COLO668 (cell line): Measurements from ENCODE around the gene NUTM2B.
"Not testable (repeated sequence)": the region's sequence is repeated elsewhere in the genome, so short reads cannot be mapped to it uniquely, and the experiment has no call there.

ENCODE experiments used
- DNase-seq: peaks from one replicate; lab custom pipeline; 2025; ENCODE audit not compliant: unreplicated experiment; lab: John Stamatoyannopoulos, UW

The NUTM2B gene, protein sequence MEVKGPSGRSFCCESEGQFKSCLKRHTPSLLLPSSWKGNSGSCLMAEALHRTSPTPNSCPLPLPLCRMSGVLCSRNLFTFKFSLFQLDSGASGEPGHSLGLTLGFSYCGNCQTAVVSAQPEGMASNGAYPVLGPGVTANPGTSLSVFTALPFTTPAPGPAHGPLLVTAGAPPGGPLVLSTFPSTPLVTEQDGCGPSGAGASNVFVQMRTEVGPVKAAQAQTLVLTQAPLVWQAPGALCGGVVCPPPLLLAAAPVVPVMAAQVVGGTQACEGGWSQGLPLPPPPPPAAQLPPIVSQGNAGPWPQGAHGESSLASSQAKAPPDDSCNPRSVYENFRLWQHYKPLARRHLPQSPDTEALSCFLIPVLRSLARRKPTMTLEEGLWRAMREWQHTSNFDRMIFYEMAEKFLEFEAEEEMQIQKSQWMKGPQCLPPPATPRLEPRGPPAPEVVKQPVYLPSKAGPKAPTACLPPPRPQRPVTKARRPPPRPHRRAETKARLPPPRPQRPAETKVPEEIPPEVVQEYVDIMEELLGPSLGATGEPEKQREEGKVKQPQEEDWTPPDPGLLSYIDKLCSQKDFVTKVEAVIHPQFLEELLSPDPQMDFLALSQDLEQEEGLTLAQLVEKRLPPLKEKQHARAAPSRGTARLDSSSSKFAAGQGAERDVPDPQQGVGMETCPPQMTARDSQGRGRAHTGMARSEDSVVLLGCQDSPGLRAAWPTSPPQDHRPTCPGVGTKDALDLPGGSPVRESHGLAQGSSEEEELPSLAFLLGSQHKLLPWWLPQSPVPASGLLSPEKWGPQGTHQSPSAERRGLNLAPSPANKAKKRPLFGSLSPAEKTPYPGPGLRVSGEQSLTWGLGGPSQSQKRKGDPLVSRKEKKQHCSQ

DNA sequence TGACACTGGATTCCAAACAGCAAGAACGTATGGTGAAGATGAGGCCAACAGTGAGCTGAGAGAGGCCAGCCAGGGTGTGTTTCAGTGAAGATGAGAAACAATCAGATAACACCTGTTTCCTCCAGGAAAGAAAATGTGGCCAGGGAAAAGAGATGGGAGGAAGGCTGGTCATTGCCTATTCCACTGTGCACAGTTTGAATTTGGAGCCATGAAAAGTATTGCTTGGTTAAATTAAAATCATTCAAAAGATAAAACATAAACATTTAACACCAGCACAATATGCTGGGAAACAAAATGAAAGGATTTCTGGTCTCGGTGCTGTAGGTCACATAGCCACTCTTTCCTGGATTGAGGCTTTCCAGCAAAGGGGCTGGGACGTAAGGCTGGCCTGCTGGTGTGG, at the start of gene NUTM2B:
TSS of gene NUTM2B (plus strand) at position 301 of the 400 bp plus-strand sequence. CDS start 383 bp downstream, outside the sequence.
- DNase-seq: not testable (repeated sequence)

GRCh38 chr10:79663287-79663686, 39.7 kb upstream of the NUTM2B start:
- not testable (repeated sequence) for DNase-seq

- not testable (repeated sequence) for DNase-seq
These were observed 38.3 kb upstream of the NUTM2B start for GRCh38 chr10:79664686-79665085.

DNA sequence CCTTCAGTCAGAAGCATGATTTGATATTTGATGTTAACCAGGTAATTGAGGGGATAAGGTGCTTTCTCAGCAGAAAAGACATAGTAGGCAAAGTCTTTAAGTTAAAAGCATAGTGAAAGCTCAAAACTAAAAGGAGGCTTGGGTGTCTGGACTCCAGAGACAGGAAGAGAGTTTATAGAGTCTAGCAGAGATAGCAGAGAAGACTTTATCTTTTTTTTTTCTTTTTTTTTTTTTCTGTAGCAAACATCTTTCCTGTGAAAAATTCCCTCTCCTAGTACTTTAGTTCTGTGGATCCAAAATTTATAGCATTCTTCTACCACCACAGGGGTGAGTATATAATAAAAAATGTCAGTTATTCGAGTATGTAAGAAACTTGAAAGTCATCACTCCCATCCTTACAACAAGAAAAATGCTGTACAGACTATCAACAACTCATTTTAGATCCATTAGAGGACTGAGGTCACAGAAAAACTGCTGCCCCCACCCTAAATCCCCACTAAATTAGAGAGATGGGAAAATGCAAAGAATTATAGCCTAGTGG, 33.7 kb upstream of the NUTM2B start:
- not testable (repeated sequence) for DNase-seq

- DNase-seq: not testable (repeated sequence)
These were observed 28.1 kb upstream of the NUTM2B start for GRCh38 chr10:79674878-79675277.

GRCh38 chr10:79683026-79683883, 19.8 kb upstream of the NUTM2B start:
- not testable (repeated sequence) for DNase-seq

DNA sequence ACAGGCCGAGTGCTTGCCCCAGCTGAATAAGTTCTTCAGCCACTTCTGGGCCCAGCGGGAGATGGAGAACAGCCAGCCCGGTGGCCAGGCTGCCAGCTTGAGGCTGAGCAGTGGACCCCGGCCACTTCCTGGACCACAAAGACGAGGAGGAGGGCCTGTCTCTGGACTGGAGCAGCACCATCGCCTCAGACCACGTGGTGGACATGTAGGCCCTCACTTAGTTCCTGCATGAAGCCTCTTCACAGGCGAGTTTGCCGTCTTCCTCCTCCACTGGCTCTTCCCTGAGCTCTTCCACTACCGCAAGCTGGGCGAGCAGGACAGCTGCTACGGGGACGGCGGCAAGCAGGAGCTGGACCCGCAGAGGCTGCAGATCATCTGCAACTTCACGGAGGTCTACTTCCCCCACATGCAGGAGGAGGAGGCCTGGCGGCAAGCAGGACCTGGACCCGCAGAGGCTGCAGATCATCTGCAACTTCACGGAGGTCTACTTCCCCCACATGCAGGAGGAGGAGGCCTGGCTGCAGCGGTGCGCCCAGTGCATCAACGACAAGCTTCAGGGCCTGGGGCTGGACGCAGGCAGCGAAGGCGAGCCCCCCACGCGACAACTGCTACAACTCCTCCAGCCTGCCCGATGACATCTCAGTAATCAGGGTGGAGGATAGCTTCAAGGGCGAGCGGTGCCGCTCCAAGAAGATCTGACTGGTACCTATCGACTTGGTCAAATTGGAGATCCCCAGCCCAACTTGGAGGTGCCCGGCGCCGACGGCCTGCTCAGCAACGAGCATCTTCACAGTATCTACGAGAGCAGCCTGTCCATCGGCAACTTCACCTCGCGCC, 18.9 kb upstream of the NUTM2B start:
- DNase-seq: not testable (repeated sequence)

- not testable (repeated sequence) for DNase-seq
These were observed 17.9 kb upstream of the NUTM2B start for GRCh38 chr10:79685044-79685685.

DNA sequence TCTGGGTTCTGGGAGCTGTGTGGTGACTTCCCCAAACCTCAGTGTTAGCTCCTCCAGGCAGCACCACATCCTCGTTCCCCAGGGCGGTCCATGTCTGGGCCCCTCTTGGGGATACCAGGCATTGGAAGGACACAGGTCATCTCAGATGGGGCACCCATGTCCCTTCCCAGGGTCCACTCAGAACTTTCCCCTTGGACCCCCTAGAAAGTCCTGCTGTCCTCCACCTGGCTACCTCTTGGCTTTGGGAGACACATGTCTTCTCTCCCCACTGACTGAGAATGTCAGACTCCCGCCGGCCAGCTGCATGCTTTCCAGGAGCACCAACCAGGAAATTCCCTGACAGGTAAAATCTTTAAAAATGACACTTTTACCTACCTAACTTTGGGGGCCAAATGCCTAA, 16.4 kb upstream of the NUTM2B start:
- not testable (repeated sequence) for DNase-seq

- not testable (repeated sequence) for DNase-seq
These were observed 15.4 kb upstream of the NUTM2B start for GRCh38 chr10:79687406-79688150.

GRCh38 chr10:79688798-79689197, 14.2 kb upstream of the NUTM2B start:
- DNase-seq: not testable (repeated sequence)

DNA sequence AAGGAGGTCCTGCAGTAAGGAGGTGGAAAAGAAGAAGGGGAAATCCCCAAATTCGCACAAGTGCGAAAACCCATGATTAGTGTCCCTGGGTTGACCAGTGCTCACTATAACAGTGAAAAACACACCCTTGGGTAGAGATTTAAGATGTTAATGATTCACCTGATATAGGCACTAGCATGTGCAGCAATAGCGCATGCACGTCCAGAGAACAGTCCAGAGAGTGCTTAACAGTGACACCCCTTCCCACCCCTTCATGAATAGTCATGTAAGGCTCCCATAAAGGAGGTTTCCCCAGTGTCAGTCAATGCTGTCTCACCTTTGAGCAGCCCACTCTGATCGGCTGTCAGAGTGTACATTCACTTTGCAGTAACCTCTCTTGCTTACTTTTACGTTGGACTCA, 6.4 kb upstream of the NUTM2B start:
- DNase-seq: not testable (repeated sequence)

- DNase-seq: not testable (repeated sequence)
These were observed 5.9 kb upstream of the NUTM2B start for GRCh38 chr10:79697141-79697540.

- not testable (repeated sequence) for DNase-seq
These were observed 2.6 kb upstream of the NUTM2B start for GRCh38 chr10:79700381-79700944.

GRCh38 chr10:79707017-79707416, 4.0 kb downstream of the NUTM2B start:
- not testable (repeated sequence) for DNase-seq

GRCh38 chr10:79714976-79715375, 11.9 kb downstream of the NUTM2B start:
- not testable (repeated sequence) for DNase-seq

DNA sequence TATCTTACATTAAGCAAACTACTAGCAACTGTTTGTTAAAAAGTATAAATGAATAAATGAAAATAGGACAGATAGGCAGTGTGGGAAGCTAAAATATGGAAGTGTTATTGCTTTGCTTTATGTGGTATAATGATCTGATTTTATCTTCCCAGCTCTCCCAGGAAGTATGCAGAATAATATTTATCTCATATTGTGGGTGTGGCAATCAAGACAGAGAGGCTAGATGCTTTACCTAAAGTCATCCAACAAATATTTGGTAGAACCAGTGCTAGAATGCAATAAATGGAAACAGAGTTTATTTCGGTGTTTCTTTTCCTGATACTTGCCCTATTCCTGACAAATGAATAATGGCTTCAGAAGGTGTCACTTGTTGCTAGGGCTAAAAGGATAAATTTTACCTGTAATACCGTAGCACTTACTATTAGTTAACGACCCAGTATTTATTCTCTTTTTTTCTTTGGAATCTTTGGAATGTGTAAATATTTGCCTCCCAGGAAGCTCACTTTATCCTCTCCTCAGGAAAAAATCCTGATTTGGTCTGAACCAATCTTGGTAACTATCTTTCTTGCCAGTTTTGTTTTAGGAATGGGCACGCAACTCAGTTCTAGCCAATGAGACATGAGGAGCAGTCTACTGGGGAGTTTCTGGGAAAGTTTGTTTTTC, 14.0 kb downstream of the NUTM2B start:
- not testable (repeated sequence) for DNase-seq
